ENCODE measurements around the gene CD36. TPM values are rescaled to one million over a fixed set of nuclear protein-coding genes. Genes with fewer than 3 reads are reported as not detected.

Gene CD36
- total and polyA plus RNA-seq, 2 experiments from 2014 or later: 0.40 to 1.8 TPM

- TF ChIP-seq ZNF462 (CRISPR knock-in tag; IDR thresholded peaks at IDR 0.05) (no peak), EZH2 (IDR thresholded peaks at IDR 0.05; ENCODE audit: low read depth, unreplicated experiment) (no peak)
- no peak overlapping the region for H2AFZ ChIP-seq
- H3K4me1 ChIP-seq (ENCODE audit: insufficient read depth): no peaks in the 10 kb centered on the region
Measured at GRCh38 chr7:80677629-80678028, 39.2 kb downstream of the CD36 start.

DNA sequence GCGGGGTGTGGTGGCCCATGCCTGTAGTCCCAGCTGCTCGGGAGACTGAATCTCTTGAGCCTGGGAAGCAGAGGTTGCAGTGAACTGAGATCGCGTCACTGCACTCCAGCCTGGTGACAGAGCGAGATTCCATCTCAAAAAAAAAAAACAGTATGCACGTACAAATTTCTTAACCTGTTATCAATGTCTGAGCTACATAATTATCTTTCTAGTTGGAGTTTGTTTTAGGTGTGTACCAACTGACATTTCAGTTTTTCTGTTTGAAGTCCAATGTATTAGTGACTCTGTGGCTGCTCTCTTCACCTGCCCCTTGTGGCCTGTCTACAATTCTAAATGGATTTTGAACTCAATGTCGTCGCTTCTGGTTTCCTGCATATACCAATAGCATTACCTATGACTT lies 40.3 kb downstream of the CD36 start:
- Histone ChIP-seq H2AFZ (no peak overlapping the region), H3K36me3 (ENCODE audit: insufficient read depth) (no peaks in the 10 kb centered on the region), H3K4me1 (ENCODE audit: insufficient read depth) (no peaks in the 10 kb centered on the region), H3K79me2 (replicated peaks; ENCODE audit: insufficient read depth) (no peaks in the 10 kb centered on the region), H3K9me2 (ENCODE audit: insufficient read depth) (no peaks in the 10 kb centered on the region), H4K20me1 (replicated peaks; ENCODE audit: insufficient read depth) (no peaks in the 10 kb centered on the region), H3F3A (replicated peaks; ENCODE audit: low read depth) (0 out of 2 replicates have a peak, but pooled peaks cover 4% of the 10 kb centered on the region), H3K27ac (ENCODE audit: low read depth) (no peak overlapping the region), H3K27me3 (ENCODE audit: insufficient read depth) (no peaks in the 10 kb centered on the region), H3K4me3 (no peak overlapping the region), H3K4me2 (no peak overlapping the region)
- no peak for DNase-seq (ENCODE audit: low spot score)
- Mint-ChIP-seq H3K27me3 (ENCODE audit: insufficient read depth, low read depth, poor library complexity) (no peaks in the 10 kb centered on the region), H3K9me3 (no peaks in the 10 kb centered on the region), H3K4me1 (no peaks in the 10 kb centered on the region), H3K36me3 (ENCODE audit: low read depth) (no peaks in the 10 kb centered on the region), H3K27ac (no peak overlapping the region), H3K4me3 (no peak overlapping the region)
- TF ChIP-seq ETS1 (IDR thresholded peaks at IDR 0.05) (no peak), POLR2AphosphoS5 (IDR thresholded peaks at IDR 0.05; ENCODE audit: low read depth) (no peak), NANOG (IDR thresholded peaks at IDR 0.05; ENCODE audit: borderline replicate concordance) (no peak), ZNF114 (CRISPR knock-in tag; IDR thresholded peaks at IDR 0.05) (no peak), EZH2phosphoT487 (IDR thresholded peaks at IDR 0.05; ENCODE audit: unreplicated experiment) (no peak), ZNF331 (CRISPR knock-in tag; IDR thresholded peaks at IDR 0.05; ENCODE audit: low read depth) (no peak), EZH2 (IDR thresholded peaks at IDR 0.05; ENCODE audit: low read depth, unreplicated experiment) (no peak), STAT1 (IDR thresholded peaks at IDR 0.05; ENCODE audit: unreplicated experiment) (no peak), JUNB (IDR thresholded peaks at IDR 0.05; ENCODE audit: unreplicated experiment) (no peak), CREB1 (CRISPR knock-in tag; IDR thresholded peaks at IDR 0.05; ENCODE audit: low read depth) (no peak)
- TF ChIP-seq, protein P1, sequence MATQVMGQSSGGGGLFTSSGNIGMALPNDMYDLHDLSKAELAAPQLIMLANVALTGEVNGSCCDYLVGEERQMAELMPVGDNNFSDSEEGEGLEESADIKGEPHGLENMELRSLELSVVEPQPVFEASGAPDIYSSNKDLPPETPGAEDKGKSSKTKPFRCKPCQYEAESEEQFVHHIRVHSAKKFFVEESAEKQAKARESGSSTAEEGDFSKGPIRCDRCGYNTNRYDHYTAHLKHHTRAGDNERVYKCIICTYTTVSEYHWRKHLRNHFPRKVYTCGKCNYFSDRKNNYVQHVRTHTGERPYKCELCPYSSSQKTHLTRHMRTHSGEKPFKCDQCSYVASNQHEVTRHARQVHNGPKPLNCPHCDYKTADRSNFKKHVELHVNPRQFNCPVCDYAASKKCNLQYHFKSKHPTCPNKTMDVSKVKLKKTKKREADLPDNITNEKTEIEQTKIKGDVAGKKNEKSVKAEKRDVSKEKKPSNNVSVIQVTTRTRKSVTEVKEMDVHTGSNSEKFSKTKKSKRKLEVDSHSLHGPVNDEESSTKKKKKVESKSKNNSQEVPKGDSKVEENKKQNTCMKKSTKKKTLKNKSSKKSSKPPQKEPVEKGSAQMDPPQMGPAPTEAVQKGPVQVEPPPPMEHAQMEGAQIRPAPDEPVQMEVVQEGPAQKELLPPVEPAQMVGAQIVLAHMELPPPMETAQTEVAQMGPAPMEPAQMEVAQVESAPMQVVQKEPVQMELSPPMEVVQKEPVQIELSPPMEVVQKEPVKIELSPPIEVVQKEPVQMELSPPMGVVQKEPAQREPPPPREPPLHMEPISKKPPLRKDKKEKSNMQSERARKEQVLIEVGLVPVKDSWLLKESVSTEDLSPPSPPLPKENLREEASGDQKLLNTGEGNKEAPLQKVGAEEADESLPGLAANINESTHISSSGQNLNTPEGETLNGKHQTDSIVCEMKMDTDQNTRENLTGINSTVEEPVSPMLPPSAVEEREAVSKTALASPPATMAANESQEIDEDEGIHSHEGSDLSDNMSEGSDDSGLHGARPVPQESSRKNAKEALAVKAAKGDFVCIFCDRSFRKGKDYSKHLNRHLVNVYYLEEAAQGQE (IDR thresholded peaks at IDR 0.05; ENCODE audit: unreplicated experiment): no peak
- no peak for ATAC-seq

More at GRCh38 chr7:80677629-80678028, 39.2 kb downstream of the CD36 start:
- no peaks in the 10 kb centered on the region for H3K4me1 Mint-ChIP-seq
- Histone ChIP-seq H3K79me2 (replicated peaks; ENCODE audit: insufficient read depth) (no peaks in the 10 kb centered on the region), H3K9me2 (ENCODE audit: insufficient read depth) (no peaks in the 10 kb centered on the region), H3F3A (replicated peaks; ENCODE audit: low read depth) (0 out of 2 replicates have a peak, but pooled peaks cover 2% of the 10 kb centered on the region), H4K20me1 (replicated peaks; ENCODE audit: insufficient read depth) (no peaks in the 10 kb centered on the region), H3K4me2 (no peak overlapping the region), H3K27me3 (ENCODE audit: insufficient read depth) (no peaks in the 10 kb centered on the region), H3K36me3 (ENCODE audit: insufficient read depth) (no peaks in the 10 kb centered on the region), H3K4me3 (no peak overlapping the region), H3K27ac (ENCODE audit: low read depth) (no peak overlapping the region)
- H3K27me3 Mint-ChIP-seq (ENCODE audit: insufficient read depth, low read depth, poor library complexity): no peaks in the 10 kb centered on the region
- H3K27ac Mint-ChIP-seq: no peak overlapping the region
- no peaks in the 10 kb centered on the region for H3K36me3 Mint-ChIP-seq (ENCODE audit: low read depth)
- no peak for ATAC-seq
- no peak for DNase-seq (ENCODE audit: low spot score)
- no peak overlapping the region for H3K4me3 Mint-ChIP-seq
- H3K9me3 Mint-ChIP-seq: no peaks in the 10 kb centered on the region
